ENCODE results near the gene PRKCZ. TPM values are rescaled to one million over a fixed set of nuclear protein-coding genes. Genes with fewer than 3 reads are reported as not detected.

The PRKCZ gene
- total and polyA plus RNA-seq, 9 of the 15 experiments (the other 6 are each of a cell fraction or from before 2014, with no cell fraction given): 0.07 to 3.1 (median 1.3) TPM

DNA sequence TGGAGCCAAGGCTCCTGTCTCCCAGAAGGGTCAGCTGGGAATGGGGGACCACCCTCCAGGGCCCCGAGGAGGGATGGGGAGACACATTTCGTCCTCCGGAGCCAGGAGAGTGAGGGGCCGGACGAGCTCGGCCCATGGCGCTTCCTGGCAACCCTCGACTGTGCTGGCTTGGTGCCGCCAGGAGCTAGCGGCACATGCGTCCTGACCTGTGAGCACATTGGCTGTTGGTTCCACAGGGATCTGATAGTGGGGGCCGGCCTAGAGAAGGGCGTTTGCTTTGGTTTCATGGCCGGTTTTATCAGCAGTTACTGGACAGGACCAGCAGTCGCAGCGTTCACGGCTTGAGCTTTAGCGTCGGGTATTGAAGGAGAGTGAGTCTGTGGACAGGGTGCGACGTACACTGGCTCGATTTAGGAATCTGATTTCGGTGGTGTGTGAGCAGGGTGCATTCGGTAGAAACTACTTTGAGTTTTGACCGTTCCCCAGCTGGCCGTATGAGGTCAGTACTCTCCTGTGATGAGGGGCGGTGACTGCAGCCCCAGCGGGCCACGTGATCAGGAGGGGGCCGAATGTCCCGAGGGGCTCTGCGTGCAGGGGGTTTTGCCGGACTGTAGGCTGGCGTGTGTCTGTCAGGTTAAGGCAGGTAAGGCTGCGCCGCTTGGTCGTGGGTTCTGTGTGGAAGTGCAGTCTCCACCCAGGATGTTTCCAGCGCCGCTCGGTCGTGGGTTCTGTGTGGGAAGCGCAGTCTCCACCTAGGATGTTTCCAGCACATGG lies 125.7 kb downstream of the PRKCZ start (continued):
- TF ChIP-seq HSF4 (CRISPR knock-in tag; IDR thresholded peaks at IDR 0.05; ENCODE audit: borderline replicate concordance): no peak
- peak; percentile 66 for TF ChIP-seq MEF2D (tag; conservative IDR thresholded peaks at IDR 0.05; ENCODE audit: low read depth)
- TF ChIP-seq MCM3 (IDR thresholded peaks at IDR 0.05): no peak
- TF ChIP-seq CBFA2T2 (conservative IDR thresholded peaks at IDR 0.05): peak; percentile 79
- TF ChIP-seq KHSRP (IDR thresholded peaks at IDR 0.05): no peak
- no peak for TF ChIP-seq NELFE (IDR thresholded peaks at IDR 0.05; ENCODE audit: insufficient read depth, insufficient read length)
- no peak for TF ChIP-seq ZNF23 (CRISPR knock-in tag; IDR thresholded peaks at IDR 0.05)
- TF ChIP-seq, protein P1, sequence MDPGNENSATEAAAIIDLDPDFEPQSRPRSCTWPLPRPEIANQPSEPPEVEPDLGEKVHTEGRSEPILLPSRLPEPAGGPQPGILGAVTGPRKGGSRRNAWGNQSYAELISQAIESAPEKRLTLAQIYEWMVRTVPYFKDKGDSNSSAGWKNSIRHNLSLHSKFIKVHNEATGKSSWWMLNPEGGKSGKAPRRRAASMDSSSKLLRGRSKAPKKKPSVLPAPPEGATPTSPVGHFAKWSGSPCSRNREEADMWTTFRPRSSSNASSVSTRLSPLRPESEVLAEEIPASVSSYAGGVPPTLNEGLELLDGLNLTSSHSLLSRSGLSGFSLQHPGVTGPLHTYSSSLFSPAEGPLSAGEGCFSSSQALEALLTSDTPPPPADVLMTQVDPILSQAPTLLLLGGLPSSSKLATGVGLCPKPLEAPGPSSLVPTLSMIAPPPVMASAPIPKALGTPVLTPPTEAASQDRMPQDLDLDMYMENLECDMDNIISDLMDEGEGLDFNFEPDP (CRISPR knock-in tag; IDR thresholded peaks at IDR 0.05): no peak
- TF ChIP-seq, protein P2, sequence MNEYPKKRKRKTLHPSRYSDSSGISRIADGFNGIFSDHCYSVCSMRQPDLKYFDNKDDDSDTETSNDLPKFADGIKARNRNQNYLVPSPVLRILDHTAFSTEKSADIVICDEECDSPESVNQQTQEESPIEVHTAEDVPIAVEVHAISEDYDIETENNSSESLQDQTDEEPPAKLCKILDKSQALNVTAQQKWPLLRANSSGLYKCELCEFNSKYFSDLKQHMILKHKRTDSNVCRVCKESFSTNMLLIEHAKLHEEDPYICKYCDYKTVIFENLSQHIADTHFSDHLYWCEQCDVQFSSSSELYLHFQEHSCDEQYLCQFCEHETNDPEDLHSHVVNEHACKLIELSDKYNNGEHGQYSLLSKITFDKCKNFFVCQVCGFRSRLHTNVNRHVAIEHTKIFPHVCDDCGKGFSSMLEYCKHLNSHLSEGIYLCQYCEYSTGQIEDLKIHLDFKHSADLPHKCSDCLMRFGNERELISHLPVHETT (CRISPR knock-in tag; conservative IDR thresholded peaks at IDR 0.05 in 1 of 2, IDR thresholded peaks at IDR 0.05 in 1 of 2): peak in 1 of 2 experiments; percentile 83; a peak in 2 of 4 replicates
- peak; percentile 80 for TF ChIP-seq KLF1 (tag; IDR thresholded peaks at IDR 0.05)
- no peak for TF ChIP-seq ZNF408 (CRISPR knock-in tag; IDR thresholded peaks at IDR 0.05; ENCODE audit: low read depth)
- TF ChIP-seq STAT5B (CRISPR knock-in tag; IDR thresholded peaks at IDR 0.05): no peak
- no peak; the same call in 1 of the 2 replicates for TF ChIP-seq EP300 (IDR thresholded peaks at IDR 0.05; ENCODE audit: low read length)
- no peak for TF ChIP-seq KAT8 (IDR thresholded peaks at IDR 0.05; ENCODE audit: low read depth)
- TF ChIP-seq NR3C1 (CRISPR knock-in tag; IDR thresholded peaks at IDR 0.05): peak; percentile 81
- no peak for TF ChIP-seq ZNF76 (CRISPR knock-in tag; IDR thresholded peaks at IDR 0.05; ENCODE audit: borderline replicate concordance)
- peak; percentile 96 for TF ChIP-seq ZNF121 (CRISPR knock-in tag; conservative IDR thresholded peaks at IDR 0.05)
- peak; percentile 25; the same call in 1 of the 2 replicates for TF ChIP-seq TAF7 (tag; IDR thresholded peaks at IDR 0.05)
- TF ChIP-seq MYC (IDR thresholded peaks at IDR 0.05; ENCODE audit: low read depth, low read length): peak; percentile 70; the same call in 1 of the 2 replicates
- TF ChIP-seq MYC (CRISPR knock-in tag; IDR thresholded peaks at IDR 0.05; ENCODE audit: borderline replicate concordance, low read depth): peak; percentile 30; the same call in 1 of the 2 replicates
- TF ChIP-seq HDGF (IDR thresholded peaks at IDR 0.05): peak; percentile 66; the same call in 1 of the 2 replicates
- TF ChIP-seq FOXJ2 (tag; IDR thresholded peaks at IDR 0.05): no peak
- peak; percentile 79; the same call in 1 of the 2 replicates for TF ChIP-seq ZNF232 (CRISPR knock-in tag; IDR thresholded peaks at IDR 0.05)
